HCT116 (cell line): ENCODE data around the gene SLC35E2B. TPM values are rescaled to one million over a fixed set of nuclear protein-coding genes. Genes with fewer than 3 reads are reported as not detected.
A peak's percentile ranks its signal among the peaks of the same experiment; 100 is the strongest.
"Not testable (repeated sequence)": the region's sequence is repeated elsewhere in the genome, so short reads cannot be mapped to it uniquely, and the experiment has no call there.

Source experiments
- ATAC-seq: fragments of 200-7000 bp; cut with Tn5 transposase; 2 replicates; pipeline ENCODE4 v1.9.1; 2020; ENCODE audit warnings: mild to moderate bottlenecking, moderate library complexity
- BruUV-seq: library from RNA; stranded (reverse); fragments of 400-500 nt; replicated peaks from 2 replicates; lab custom pipeline; 2021; lab: Mats Ljungman, UMichigan
- CTCF ChIA-PET: fragments of 300-600 bp; sonication (Branson Sonifier 250); formaldehyde crosslinking; loops from one replicate; lab custom pipeline; 2021; ENCODE audit warnings: antibody characterized with exemption; lab: Charles Lee
- POLR2A ChIA-PET: fragments of 300-600, 350-600 bp; sonication (Branson Sonifier 250); formaldehyde crosslinking; loops from one replicate; lab custom pipeline; 2021; ENCODE audit warnings: antibody characterized with exemption; lab: Charles Lee
- RAD21 ChIA-PET, 2 experiments: fragments of 300-600 bp; sonication (Branson Sonifier 250); formaldehyde crosslinking; loops; one replicate each; lab custom pipeline; 2023; ENCODE audit warnings: low total read pairs in 2 of 2; ENCODE audit not compliant: uncharacterized antibody in 2 of 2, unreplicated experiment in 2 of 2, low non-redundant PET in 1 of 2; lab: Charles Lee
- DNase-seq: peaks from one replicate; pipeline ENCODE4 v3.0.0-alpha.2; 2010; ENCODE audit warnings: low read depth, low spot score
- H2AFZ ChIP-seq: fragments of 200-600 bp; shearing (Covaris generic), sonication (generic); 2 replicates; pipeline ENCODE4 v1.6.1; 2017; ENCODE audit warnings: low read depth, mixed run types, mixed read lengths, antibody characterized with exemption, low read length; ENCODE audit not compliant: poor library complexity, severe bottlenecking
- H3K27ac ChIP-seq: 2 replicates; pipeline ENCODE4 v1.5.1; 2012; ENCODE audit warnings: low read depth, low read length
- H3K27me3 ChIP-seq: fragments of 200-600 bp; sonication (generic); 2 replicates; pipeline ENCODE4 v1.6.1; 2016; ENCODE audit warnings: mixed run types, low read length, mixed read lengths; ENCODE audit not compliant: insufficient read depth
- H3K36me3 ChIP-seq, 2 experiments: fragments of 200-500 bp in 1 of 2; fragments of 200-600 bp in 1 of 2; sonication (Bioruptor generic) in 1 of 2; sonication (generic) in 1 of 2; 2 replicates each; pipeline versions ENCODE4 v1.5.1 to v1.6.1; 2014 to 2016; ENCODE audit warnings: low read length in 2 of 2, inconsistent platforms in 1 of 2, mixed read lengths in 1 of 2, mixed run types in 1 of 2; ENCODE audit not compliant: insufficient read depth in 2 of 2, control insufficient read depth in 1 of 2
- H3K4me1 ChIP-seq, 2 experiments: fragments of 200-600 bp in 1 of 2; sonication (generic) in 1 of 2; 2 replicates each; pipeline versions ENCODE4 v1.5.1 to v1.6.1; 2012 to 2017; ENCODE audit warnings: low read length in 2 of 2, inconsistent platforms in 1 of 2, mild to moderate bottlenecking in 1 of 2, mixed read lengths in 1 of 2, mixed run types in 1 of 2, moderate library complexity in 1 of 2; ENCODE audit not compliant: insufficient read depth in 2 of 2, control insufficient read depth in 1 of 2
- H3K4me2 ChIP-seq: fragments of 200-600 bp; sonication (generic); 2 replicates; pipeline ENCODE4 v1.6.1; 2017; ENCODE audit warnings: mixed run types, low read length, mixed read lengths
- H3K4me3 ChIP-seq, 2 experiments: fragments of 200-600 bp in 1 of 2; sonication (generic) in 1 of 2; replicated peaks in 1 of 2; 2 replicates each; pipeline ENCODE4 v1.5.1; 2011 to 2016; ENCODE audit warnings: low read length in 2 of 2, control low read depth in 1 of 2, low read depth in 1 of 2, mild to moderate bottlenecking in 1 of 2, mixed read lengths in 1 of 2, mixed run types in 1 of 2
- H3K79me2 ChIP-seq: fragments of 200-600 bp; sonication (generic); 2 replicates; pipeline ENCODE4 v1.6.1; 2017; ENCODE audit warnings: mild to moderate bottlenecking, mixed run types, low read length, moderate library complexity, mixed read lengths; ENCODE audit not compliant: insufficient read depth
- H3K9ac ChIP-seq: fragments of 200-600 bp; sonication (generic); 2 replicates; pipeline ENCODE4 v1.6.1; 2016; ENCODE audit warnings: low read length, mixed read lengths
- H3K9me2 ChIP-seq: fragments of 200-600 bp; sonication (generic), shearing (Covaris generic); 2 replicates; pipeline ENCODE4 v1.6.1; 2017; ENCODE audit warnings: mixed run types, mild to moderate bottlenecking, moderate library complexity; ENCODE audit not compliant: insufficient read depth
- H3K9me3 ChIP-seq, 2 experiments: fragments of 200-500 bp in 1 of 2; fragments of 200-600 bp in 1 of 2; sonication (Bioruptor generic) in 1 of 2; sonication (generic) in 1 of 2; 2 replicates each; pipeline ENCODE4 v1.6.1; 2014 to 2017; ENCODE audit warnings: low read length in 2 of 2, mixed read lengths in 2 of 2, inconsistent platforms in 1 of 2, low read depth in 1 of 2, mild to moderate bottlenecking in 1 of 2, mixed run types in 1 of 2, moderate library complexity in 1 of 2; ENCODE audit not compliant: control insufficient read depth in 1 of 2, insufficient read depth in 1 of 2
- H4K20me1 ChIP-seq: fragments of 200-600 bp; sonication (generic), shearing (Covaris generic); 2 replicates; pipeline ENCODE4 v1.6.1; 2017; ENCODE audit warnings: mixed run types, mild to moderate bottlenecking, moderate library complexity; ENCODE audit not compliant: insufficient read depth
- intact Hi-C: fragments of 100-400 bp; cut with micrococcal nuclease; formaldehyde crosslinking; loops from 2 replicates; pipeline ENCODE4 v1.10.0; 2022
- total RNA-seq: library from RNA; stranded (reverse); gene quantifications from one replicate; pipeline ENCODE4 v1.2.1, GENCODE V29; 2021; ENCODE audit not compliant: unreplicated experiment

The SLC35E2B gene
- total RNA-seq, 1 experiment from 2014 or later: 30.3 TPM

DNA sequence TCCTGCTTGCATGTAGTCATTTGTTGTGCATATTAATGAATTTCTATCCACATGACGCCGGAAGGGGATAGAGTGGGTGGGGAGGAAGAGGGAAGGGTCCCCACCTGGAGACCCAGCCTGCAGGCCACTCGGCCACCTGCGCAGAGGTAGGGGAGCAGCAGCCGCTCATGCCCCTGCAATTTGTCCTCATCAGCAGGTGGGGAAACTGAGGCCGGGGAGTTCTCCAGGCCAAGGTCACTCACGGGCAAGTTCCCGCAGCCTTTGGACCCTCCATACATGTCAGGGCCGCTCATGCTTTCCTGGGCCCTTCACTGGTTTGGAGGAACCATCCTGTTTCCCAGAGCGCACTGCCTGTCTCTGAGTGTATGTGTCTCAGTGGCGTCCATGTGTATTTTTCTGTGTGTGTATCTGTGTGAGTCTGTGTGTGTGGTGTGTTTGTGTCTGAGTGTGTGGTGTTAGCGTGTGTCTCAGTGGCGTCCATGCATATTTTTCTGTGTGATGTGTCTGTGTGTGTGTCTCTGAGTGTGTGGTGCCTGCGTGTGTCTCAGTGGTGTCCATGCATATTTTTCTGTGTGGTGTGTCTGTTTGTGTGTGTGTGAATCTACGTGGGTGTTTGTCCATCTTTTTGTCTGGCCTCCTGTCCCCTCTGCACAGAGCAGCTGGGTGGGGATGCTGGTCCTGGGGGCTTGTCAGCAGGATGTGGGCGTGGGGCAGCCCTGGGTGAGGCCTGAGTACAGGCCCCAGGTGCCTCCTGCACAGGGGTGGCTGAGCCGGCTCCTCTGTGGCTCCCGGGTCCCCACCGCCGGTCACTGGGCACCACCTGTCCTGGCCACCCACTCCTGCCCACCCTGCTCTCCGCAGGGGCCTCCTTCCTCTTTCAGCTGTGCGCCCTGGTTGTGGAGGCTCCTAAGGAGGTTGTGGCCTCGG, 4.1 kb upstream of the SLC35E2B start:
- H3K4me2 ChIP-seq, BruUV-seq, CTCF ChIA-PET, RAD21 ChIA-PET, H3K79me2 ChIP-seq, H3K27me3 ChIP-seq, H2AFZ ChIP-seq, H3K4me1 ChIP-seq, POLR2A ChIA-PET, H3K36me3 ChIP-seq, H4K20me1 ChIP-seq, H3K27ac ChIP-seq, H3K4me3 ChIP-seq, intact Hi-C loops, ATAC-seq, H3K9ac ChIP-seq, H3K9me2 ChIP-seq, H3K9me3 ChIP-seq, DNase-seq: not testable (repeated sequence)

DNA sequence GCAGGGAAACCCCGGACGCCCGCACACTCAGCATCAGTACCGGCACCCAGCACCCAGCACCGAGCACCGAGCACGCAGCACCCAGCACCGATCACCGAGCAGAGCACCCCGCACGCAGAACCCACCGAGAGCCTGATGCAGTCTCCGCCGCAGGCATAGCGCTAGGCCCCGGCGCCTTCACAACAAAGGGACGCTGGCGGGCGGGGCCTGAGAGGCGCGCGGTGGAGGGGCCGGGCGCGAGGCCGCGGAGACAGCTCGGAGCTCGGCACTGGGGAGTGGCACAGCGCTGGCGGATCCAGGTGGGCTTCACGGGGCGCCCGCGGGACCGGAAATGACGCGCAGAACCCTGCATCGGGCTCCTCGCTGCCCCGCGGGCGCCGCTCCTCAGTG, 276 bp downstream of the SLC35E2B start:
- H3K27me3 ChIP-seq, POLR2A ChIA-PET, BruUV-seq, H4K20me1 ChIP-seq, H3K36me3 ChIP-seq, H2AFZ ChIP-seq, H3K9me2 ChIP-seq, DNase-seq, RAD21 ChIA-PET, H3K4me1 ChIP-seq, CTCF ChIA-PET, intact Hi-C loops, H3K9me3 ChIP-seq, H3K79me2 ChIP-seq: not testable (repeated sequence)
- H3K4me2 ChIP-seq: peak overlapping the region; percentile 48; the same call in 1 of the 2 replicates
- H3K9ac ChIP-seq: peak overlapping the region; percentile 60
- peak overlapping the region; percentile 50 to 53 for H3K4me3 ChIP-seq
- peak; percentile 67 for ATAC-seq
- peak overlapping the region; percentile 91 for H3K27ac ChIP-seq

DNA sequence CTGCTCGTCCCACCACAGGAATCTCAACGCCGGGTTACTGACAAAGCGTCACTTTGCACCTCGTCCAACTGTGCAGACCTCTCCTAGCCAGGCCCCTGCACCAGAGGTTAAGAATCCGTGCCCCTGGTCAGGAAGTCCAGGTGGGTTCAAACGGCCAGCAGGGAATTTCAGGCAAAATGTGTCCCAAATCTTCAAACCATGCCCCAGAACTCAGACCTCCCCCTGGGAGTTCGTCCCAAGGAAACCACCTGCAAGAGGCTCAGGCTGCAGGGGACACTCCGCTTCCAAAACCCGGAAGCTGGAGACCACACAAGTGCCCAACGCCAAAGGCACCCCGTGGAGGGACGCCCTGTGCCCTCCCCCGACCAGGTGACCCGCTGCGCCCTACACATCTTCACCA, 1.2 kb downstream of the SLC35E2B start:
- BruUV-seq, H3K79me2 ChIP-seq, intact Hi-C loops, ATAC-seq, H4K20me1 ChIP-seq, CTCF ChIA-PET, POLR2A ChIA-PET, H3K9me3 ChIP-seq, H3K36me3 ChIP-seq, H3K9me2 ChIP-seq, DNase-seq, H3K27ac ChIP-seq, H2AFZ ChIP-seq, H3K27me3 ChIP-seq, RAD21 ChIA-PET, H3K9ac ChIP-seq: not testable (repeated sequence)
- Histone ChIP-seq H3K4me1 (peaks cover 11 to 13% of the 10 kb centered on the region in 2 experiments), H3K4me3 (peak overlapping the region in 1 of 2 experiments; percentile 37; a peak in 2 of 4 replicates), H3K4me2 (peak overlapping the region; percentile 41; the same call in 1 of the 2 replicates)

DNA sequence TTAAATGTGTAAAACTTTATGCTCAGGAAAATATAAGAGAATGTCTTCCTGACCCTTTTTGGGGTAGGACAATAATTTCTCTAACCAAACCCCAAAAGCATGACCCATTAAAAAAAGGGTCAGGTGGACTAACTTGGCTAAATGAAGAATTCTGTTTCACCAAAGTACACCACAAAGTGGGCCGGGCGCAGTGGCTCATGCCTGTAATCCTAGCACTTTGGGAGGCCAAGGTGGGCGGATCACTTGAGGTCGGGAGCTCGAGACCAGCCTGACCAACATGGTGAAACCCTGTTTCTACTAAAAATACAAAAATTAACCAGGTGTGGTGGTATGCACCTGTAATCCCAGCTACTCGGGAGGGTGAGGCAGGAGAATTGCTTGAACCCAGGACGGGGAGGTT, 3.1 kb downstream of the SLC35E2B start:
- Histone ChIP-seq H3K4me1 (peaks cover 21 to 27% of the 10 kb centered on the region in 2 experiments), H3K79me2 (peaks cover 12% of the 10 kb centered on the region; the same call in 1 of the 2 replicates)
- H3K4me3 ChIP-seq, H2AFZ ChIP-seq, CTCF ChIA-PET, H3K9ac ChIP-seq, RAD21 ChIA-PET, H3K9me2 ChIP-seq, ATAC-seq, intact Hi-C loops, POLR2A ChIA-PET, H3K36me3 ChIP-seq, DNase-seq, H3K4me2 ChIP-seq, H3K27me3 ChIP-seq, H4K20me1 ChIP-seq, BruUV-seq, H3K27ac ChIP-seq, H3K9me3 ChIP-seq: not testable (repeated sequence)
